Measurements from ENCODE around the gene PGPEP1.

PGPEP1 gene, protein sequence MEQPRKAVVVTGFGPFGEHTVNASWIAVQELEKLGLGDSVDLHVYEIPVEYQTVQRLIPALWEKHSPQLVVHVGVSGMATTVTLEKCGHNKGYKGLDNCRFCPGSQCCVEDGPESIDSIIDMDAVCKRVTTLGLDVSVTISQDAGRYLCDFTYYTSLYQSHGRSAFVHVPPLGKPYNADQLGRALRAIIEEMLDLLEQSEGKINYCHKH

DNA sequence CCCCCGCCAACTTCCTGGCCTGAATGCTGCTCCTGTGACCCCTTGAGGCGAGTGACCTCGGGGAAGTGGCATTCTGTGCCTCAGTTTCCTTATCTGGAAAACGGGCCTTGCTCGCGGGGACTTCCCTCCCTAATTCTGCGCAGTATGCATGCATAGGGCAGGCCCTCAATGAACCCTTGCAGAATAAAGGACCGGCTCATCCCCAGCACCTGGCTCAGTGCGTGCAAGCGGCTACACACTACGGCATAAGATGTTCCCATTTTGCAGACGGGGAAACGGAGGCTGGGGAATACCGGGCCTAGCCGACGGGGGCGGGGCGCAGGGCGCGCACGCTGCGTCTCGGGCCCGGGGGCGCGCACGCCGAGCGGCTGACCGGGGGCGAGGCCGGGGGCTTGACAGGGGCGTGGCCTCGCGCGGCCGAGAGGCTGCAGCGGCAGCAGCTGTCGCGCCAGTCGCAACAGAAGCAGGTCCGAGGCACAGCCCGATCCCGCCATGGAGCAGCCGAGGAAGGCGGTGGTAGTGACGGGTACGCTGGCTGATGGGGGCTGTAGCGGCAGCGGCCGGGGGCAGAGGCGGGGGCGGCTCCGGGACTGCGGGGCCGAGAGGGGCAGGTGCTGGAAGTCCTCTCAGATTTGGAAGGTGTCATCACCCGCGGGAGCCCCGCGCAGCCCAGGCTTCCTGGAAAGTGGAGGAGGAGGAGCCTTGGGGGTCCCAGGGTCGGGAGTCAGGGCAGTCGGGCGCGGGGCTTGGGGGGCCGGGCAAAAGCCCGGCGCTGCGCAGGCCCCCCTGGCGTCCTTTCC is at the start of gene PGPEP1:
PGPEP1 (plus strand) TSS at position 409 of the 800 bp plus-strand sequence; CDS start at position 493, 84 bp downstream.
- TF ChIP-seq EGR1 (IDR thresholded peaks at IDR 0.05) (no peak), CEBPB (IDR thresholded peaks at IDR 0.05) (no peak), RAD21 (IDR thresholded peaks at IDR 0.05; ENCODE audit: low read depth) (no peak), YY1 (IDR thresholded peaks at IDR 0.05; ENCODE audit: low read depth) (no peak), TEAD4 (IDR thresholded peaks at IDR 0.05) (0 out of 2 replicates have a peak, but pooled peaks have one; percentile 19), ZBTB7A (IDR thresholded peaks at IDR 0.05; ENCODE audit: low read depth) (peak; percentile 95; the same call in 1 of the 2 replicates), FOXM1 (IDR thresholded peaks at IDR 0.05; ENCODE audit: borderline replicate concordance, low read depth) (no peak)
- TF ChIP-seq, protein P1, sequence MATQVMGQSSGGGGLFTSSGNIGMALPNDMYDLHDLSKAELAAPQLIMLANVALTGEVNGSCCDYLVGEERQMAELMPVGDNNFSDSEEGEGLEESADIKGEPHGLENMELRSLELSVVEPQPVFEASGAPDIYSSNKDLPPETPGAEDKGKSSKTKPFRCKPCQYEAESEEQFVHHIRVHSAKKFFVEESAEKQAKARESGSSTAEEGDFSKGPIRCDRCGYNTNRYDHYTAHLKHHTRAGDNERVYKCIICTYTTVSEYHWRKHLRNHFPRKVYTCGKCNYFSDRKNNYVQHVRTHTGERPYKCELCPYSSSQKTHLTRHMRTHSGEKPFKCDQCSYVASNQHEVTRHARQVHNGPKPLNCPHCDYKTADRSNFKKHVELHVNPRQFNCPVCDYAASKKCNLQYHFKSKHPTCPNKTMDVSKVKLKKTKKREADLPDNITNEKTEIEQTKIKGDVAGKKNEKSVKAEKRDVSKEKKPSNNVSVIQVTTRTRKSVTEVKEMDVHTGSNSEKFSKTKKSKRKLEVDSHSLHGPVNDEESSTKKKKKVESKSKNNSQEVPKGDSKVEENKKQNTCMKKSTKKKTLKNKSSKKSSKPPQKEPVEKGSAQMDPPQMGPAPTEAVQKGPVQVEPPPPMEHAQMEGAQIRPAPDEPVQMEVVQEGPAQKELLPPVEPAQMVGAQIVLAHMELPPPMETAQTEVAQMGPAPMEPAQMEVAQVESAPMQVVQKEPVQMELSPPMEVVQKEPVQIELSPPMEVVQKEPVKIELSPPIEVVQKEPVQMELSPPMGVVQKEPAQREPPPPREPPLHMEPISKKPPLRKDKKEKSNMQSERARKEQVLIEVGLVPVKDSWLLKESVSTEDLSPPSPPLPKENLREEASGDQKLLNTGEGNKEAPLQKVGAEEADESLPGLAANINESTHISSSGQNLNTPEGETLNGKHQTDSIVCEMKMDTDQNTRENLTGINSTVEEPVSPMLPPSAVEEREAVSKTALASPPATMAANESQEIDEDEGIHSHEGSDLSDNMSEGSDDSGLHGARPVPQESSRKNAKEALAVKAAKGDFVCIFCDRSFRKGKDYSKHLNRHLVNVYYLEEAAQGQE (IDR thresholded peaks at IDR 0.05; ENCODE audit: low read depth) = no peak
- TF ChIP-seq, protein P2, sequence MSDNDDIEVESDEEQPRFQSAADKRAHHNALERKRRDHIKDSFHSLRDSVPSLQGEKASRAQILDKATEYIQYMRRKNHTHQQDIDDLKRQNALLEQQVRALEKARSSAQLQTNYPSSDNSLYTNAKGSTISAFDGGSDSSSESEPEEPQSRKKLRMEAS (IDR thresholded peaks at IDR 0.05) = peak; percentile 52
- TF ChIP-seq, protein P3, sequence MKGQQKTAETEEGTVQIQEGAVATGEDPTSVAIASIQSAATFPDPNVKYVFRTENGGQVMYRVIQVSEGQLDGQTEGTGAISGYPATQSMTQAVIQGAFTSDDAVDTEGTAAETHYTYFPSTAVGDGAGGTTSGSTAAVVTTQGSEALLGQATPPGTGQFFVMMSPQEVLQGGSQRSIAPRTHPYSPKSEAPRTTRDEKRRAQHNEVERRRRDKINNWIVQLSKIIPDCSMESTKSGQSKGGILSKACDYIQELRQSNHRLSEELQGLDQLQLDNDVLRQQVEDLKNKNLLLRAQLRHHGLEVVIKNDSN (IDR thresholded peaks at IDR 0.05) = no peak

DNA sequence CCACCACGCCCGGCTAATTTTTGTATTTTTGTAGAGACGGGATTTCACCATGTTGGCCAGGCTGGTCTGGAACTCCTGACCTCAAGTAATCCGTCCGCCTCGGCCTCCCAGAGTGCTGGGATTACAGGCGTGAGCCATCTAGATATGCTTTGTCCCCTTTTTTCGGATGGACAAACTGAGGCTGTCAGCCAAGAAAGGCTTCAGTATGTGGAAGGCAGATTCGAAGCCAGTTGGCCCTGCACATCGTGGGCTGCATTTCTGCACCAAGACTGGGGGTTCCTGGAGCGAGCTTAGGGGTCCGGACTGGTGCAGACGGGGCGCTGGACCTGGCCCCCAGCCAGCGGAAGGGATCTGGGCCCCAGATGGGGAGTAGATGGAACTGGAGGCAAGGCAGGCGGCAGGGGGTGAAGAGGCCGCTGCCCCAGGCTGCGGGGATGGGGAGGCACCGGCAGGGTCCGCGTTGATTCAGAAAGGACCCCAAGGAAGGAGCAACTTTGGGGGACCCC is 49.3 kb upstream of the PGPEP1 start:
- no peak for TF ChIP-seq FOXM1 (IDR thresholded peaks at IDR 0.05; ENCODE audit: borderline replicate concordance, low read depth)
- no peak for TF ChIP-seq ZBTB7A (IDR thresholded peaks at IDR 0.05; ENCODE audit: low read depth)
- TF ChIP-seq TEAD4 (IDR thresholded peaks at IDR 0.05) = no peak
- TF ChIP-seq NFIC (IDR thresholded peaks at IDR 0.05) = peak; percentile 45
- no peak for TF ChIP-seq YY1 (IDR thresholded peaks at IDR 0.05; ENCODE audit: low read depth)
- TF ChIP-seq, protein P2 (IDR thresholded peaks at IDR 0.05) = no peak

DNA sequence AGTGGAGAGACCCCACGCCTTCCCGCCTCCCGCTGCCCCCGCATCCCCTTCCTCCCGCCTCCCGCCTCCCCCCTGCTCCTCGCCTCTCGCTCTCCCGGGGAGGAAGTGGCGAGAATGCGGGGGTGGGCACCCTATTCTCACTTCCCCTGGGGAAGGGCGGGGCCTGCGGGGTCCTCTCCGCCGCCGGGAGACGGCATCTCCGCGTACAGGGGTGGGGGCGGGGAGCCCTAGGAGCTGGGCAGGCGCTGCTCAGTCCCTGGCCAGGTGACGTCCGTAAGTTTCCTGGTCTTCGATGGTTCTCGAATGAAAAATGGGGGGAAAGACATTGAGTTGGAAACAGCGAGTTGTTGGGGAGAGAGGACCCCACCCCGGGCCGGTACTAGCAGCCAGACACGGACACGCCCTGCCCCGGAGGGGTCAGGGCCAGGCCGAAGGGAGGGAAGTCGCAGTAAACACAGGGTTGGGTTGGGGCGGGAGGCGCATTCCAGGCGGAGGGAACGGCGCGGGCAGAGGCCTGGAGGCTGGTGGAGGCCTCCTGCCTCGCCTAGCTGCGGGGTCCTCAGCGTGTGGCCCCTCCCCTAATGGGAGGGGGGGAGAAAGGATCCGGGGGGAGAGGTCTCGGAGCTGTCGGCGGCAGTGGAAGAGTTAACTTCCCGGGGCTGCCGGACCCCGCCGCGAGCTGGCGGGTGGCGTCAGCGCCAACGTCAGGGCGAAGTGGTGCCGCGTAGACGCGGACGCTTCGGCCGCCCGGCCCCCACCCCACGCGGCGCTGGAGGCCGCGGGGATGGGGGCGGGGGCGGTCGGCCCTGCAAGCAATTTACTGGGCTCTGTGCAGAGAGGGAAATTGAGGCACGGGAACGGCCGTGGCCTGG is 48.6 kb upstream of the PGPEP1 start:
- no peak for TF ChIP-seq YY1 (IDR thresholded peaks at IDR 0.05; ENCODE audit: low read depth)
- TF ChIP-seq, protein P1 (IDR thresholded peaks at IDR 0.05; ENCODE audit: low read depth) = no peak
- peak; percentile 89 for TF ChIP-seq TEAD4 (IDR thresholded peaks at IDR 0.05)
- peak; percentile 96 for TF ChIP-seq ZBTB7A (IDR thresholded peaks at IDR 0.05; ENCODE audit: low read depth)
- TF ChIP-seq CREB1 (IDR thresholded peaks at IDR 0.05; ENCODE audit: low read depth) = peak; percentile 84
- peak; percentile 33; the same call in 1 of the 2 replicates for TF ChIP-seq EP300 (IDR thresholded peaks at IDR 0.05; ENCODE audit: borderline replicate concordance)
- no peak; the same call in 1 of the 2 replicates for TF ChIP-seq TAF1 (IDR thresholded peaks at IDR 0.05; ENCODE audit: low read depth)
- TF ChIP-seq, protein P2 (IDR thresholded peaks at IDR 0.05) = peak; percentile 82
- 0 out of 2 replicates have a peak, but pooled peaks have one; percentile 3 for TF ChIP-seq NFIC (IDR thresholded peaks at IDR 0.05)
- TF ChIP-seq CEBPB (IDR thresholded peaks at IDR 0.05) = no peak
- no peak for TF ChIP-seq RAD21 (IDR thresholded peaks at IDR 0.05; ENCODE audit: low read depth)
- peak; percentile 60; the same call in 1 of the 2 replicates for TF ChIP-seq TCF12 (IDR thresholded peaks at IDR 0.05; ENCODE audit: low read depth)
- TF ChIP-seq, protein P3 (IDR thresholded peaks at IDR 0.05) = no peak
- no peak for TF ChIP-seq FOXM1 (IDR thresholded peaks at IDR 0.05; ENCODE audit: borderline replicate concordance, low read depth)
- TF ChIP-seq EGR1 (IDR thresholded peaks at IDR 0.05) = peak; percentile 93

DNA sequence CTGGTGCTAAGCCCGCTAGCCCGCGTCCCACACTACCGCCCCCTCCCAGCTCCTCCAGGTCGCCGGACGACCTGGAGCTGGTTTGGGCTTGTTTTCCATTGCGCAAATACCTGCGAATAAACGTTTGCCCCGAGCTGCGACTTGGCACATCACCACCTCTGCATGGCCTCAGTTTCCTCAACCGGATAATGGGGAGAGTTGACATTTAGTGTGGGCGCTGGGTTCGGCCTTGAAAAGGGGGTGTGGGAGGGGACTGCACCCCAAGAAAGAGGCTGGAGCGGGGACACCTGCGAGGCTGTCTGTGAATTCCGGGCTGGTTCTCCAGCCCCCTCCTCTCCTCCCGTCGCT is 48.0 kb upstream of the PGPEP1 start:
- TF ChIP-seq EGR1 (IDR thresholded peaks at IDR 0.05) (no peak), CEBPB (IDR thresholded peaks at IDR 0.05) (peak; percentile 86)
